Endothelial cell of umbilical vein (primary cell): ENCODE measurements around the gene TSSK6. TPM values are rescaled to one million over a fixed set of nuclear protein-coding genes. Genes with fewer than 3 reads are reported as not detected.

Source experiments
- BruUV-seq: library from RNA; stranded (reverse); fragments of 400-500 nt; replicated peaks from 2 replicates; lab custom pipeline; 2021; lab: Mats Ljungman, UMichigan
- CTCF ChIA-PET: fragments of 300-600, 350-600 bp; sonication (Branson Sonifier 250); formaldehyde crosslinking; loops from one replicate; lab custom pipeline; 2021; ENCODE audit warnings: antibody characterized with exemption, inconsistent platforms; lab: Charles Lee
- POLR2A ChIA-PET: fragments of 300-600, 350-600 bp; sonication (Branson Sonifier 250); formaldehyde crosslinking; loops from one replicate; lab custom pipeline; 2021; ENCODE audit warnings: antibody characterized with exemption, inconsistent platforms; lab: Charles Lee
- DNase-seq: peaks from one replicate; pipeline ENCODE4 v3.0.0-alpha.2; 2011; ENCODE audit warnings: low read depth, low spot score
- FAIRE-seq: peaks from 2 replicates; lab custom pipeline; 2011; peaks lifted over from hg19 to GRCh38; lab: Jason Lieb, UNC
- H2AFZ ChIP-seq: 2 replicates; pipeline ENCODE4 v1.6.0; 2012; ENCODE audit warnings: low read depth, low read length, control low read depth, inconsistent platforms
- H3K27ac ChIP-seq: 2 replicates; pipeline ENCODE4 v1.5.1; 2011; ENCODE audit warnings: low read depth, mild to moderate bottlenecking, control low read depth, low read length, moderate library complexity; ENCODE audit not compliant: insufficient read depth
- H3K27me3 ChIP-seq, 2 experiments: 2 replicates each; pipeline versions ENCODE4 v1.6.0 to v1.6.1; 2011; ENCODE audit warnings: low read length in 2 of 2, mixed read lengths in 1 of 2; ENCODE audit not compliant: control insufficient read depth in 2 of 2, insufficient read depth in 2 of 2
- H3K36me3 ChIP-seq, 2 experiments: 2 replicates in 1 of 2; 3 replicates in 1 of 2; pipeline ENCODE4 v1.5.1; 2011; ENCODE audit warnings: low read length in 2 of 2, mild to moderate bottlenecking in 1 of 2, moderate library complexity in 1 of 2; ENCODE audit not compliant: control insufficient read depth in 2 of 2, insufficient read depth in 2 of 2; ENCODE audit errors: extremely low read depth in 1 of 2
- H3K4me1 ChIP-seq: 3 replicates; pipeline ENCODE4 v1.5.1; 2011; ENCODE audit warnings: mild to moderate bottlenecking, low read length; ENCODE audit not compliant: control insufficient read depth, insufficient read depth; ENCODE audit errors: extremely low read depth
- H3K4me2 ChIP-seq: 2 replicates; pipeline ENCODE4 v1.6.1; 2011; ENCODE audit warnings: low read length, control low read depth, mixed read lengths; ENCODE audit not compliant: insufficient read depth
- H3K4me3 ChIP-seq, 3 experiments: fragments of 200-600 bp in 1 of 3; sonication (generic), shearing (Covaris generic) in 1 of 3; replicated peaks in 1 of 3; 2 replicates each; pipeline ENCODE4 v1.5.1; 2011 to 2016; ENCODE audit warnings: control low read depth in 3 of 3, low read length in 3 of 3, mild to moderate bottlenecking in 2 of 3, inconsistent platforms in 1 of 3, low read depth in 1 of 3, moderate library complexity in 1 of 3; ENCODE audit not compliant: insufficient read depth in 1 of 3
- H3K79me2 ChIP-seq: 2 replicates; pipeline ENCODE4 v1.6.0; 2012; ENCODE audit warnings: low read length, inconsistent platforms; ENCODE audit not compliant: control insufficient read depth, insufficient read depth
- H3K9ac ChIP-seq: replicated peaks from 2 replicates; pipeline ENCODE3; 2011; ENCODE audit warnings: low read length, control low read depth; ENCODE audit not compliant: insufficient read depth; ENCODE audit errors: extremely low read depth
- H3K9me1 ChIP-seq: replicated peaks from 3 replicates; pipeline ENCODE4 v1.6.0; 2011; ENCODE audit warnings: mild to moderate bottlenecking, low read length; ENCODE audit not compliant: control insufficient read depth, insufficient read depth; ENCODE audit errors: extremely low read depth
- H3K9me3 ChIP-seq: replicated peaks from 2 replicates; pipeline ENCODE4 v1.5.1; 2012; ENCODE audit warnings: low read length, inconsistent platforms; ENCODE audit not compliant: control insufficient read depth, insufficient read depth
- H4K20me1 ChIP-seq: replicated peaks from 2 replicates; pipeline ENCODE3; 2011; ENCODE audit warnings: mild to moderate bottlenecking, low read length; ENCODE audit not compliant: control insufficient read depth, insufficient read depth; ENCODE audit errors: extremely low read depth
- CTCF ChIP-seq, 2 donors: IDR thresholded peaks; 1 replicate in 1 of 2; 2 replicates in 1 of 2; pipeline ENCODE4 v1.5.1; 2011; ENCODE audit warnings: low read length in 2 of 2, mild to moderate bottlenecking in 2 of 2, moderate library complexity in 2 of 2, control low read depth in 1 of 2, inconsistent platforms in 1 of 2, low read depth in 1 of 2; ENCODE audit not compliant: insufficient read depth in 1 of 2; ENCODE audit errors: extremely low read depth in 1 of 2
- EZH2 ChIP-seq: IDR thresholded peaks from 2 replicates; pipeline ENCODE4 v1.6.1; 2012; ENCODE audit warnings: borderline replicate concordance, low read depth, mild to moderate bottlenecking, moderate library complexity, low read length, inconsistent platforms; ENCODE audit not compliant: severe bottlenecking
- FOS ChIP-seq: IDR thresholded peaks from 2 replicates; pipeline ENCODE4 v1.6.1; 2011; ENCODE audit warnings: mild to moderate bottlenecking, low read length, moderate library complexity, borderline replicate concordance; ENCODE audit not compliant: insufficient read depth
- GATA2 ChIP-seq: IDR thresholded peaks from 2 replicates; pipeline ENCODE4 v1.7.0; 2011; ENCODE audit warnings: low read depth, mild to moderate bottlenecking, moderate library complexity, mixed read lengths, low read length; ENCODE audit not compliant: insufficient read length, insufficient read depth
- JUN ChIP-seq: IDR thresholded peaks from 2 replicates; pipeline ENCODE4 v1.6.1; 2011; ENCODE audit warnings: borderline replicate concordance, low read depth; ENCODE audit not compliant: insufficient read length, insufficient read depth
- MAX ChIP-seq: IDR thresholded peaks from 2 replicates; pipeline ENCODE4 v1.6.1; 2011; ENCODE audit not compliant: insufficient read depth, insufficient read length
- MYC ChIP-seq: IDR thresholded peaks from one replicate; pipeline ENCODE4 v1.6.1; 2011; ENCODE audit warnings: mild to moderate bottlenecking, low read depth, low read length
- POLR2A ChIP-seq: IDR thresholded peaks from 2 replicates; pipeline ENCODE4 v1.6.1; 2012; ENCODE audit warnings: low read depth, mild to moderate bottlenecking, control low read depth, low read length
- POLR2AphosphoS5 ChIP-seq: IDR thresholded peaks from 2 replicates; pipeline ENCODE4 v1.6.1; 2012; ENCODE audit warnings: low read depth, mild to moderate bottlenecking, control low read depth, low read length, moderate library complexity; ENCODE audit not compliant: insufficient read depth
- dilution Hi-C: fragments of 300-500 bp; cut with MboI; formaldehyde crosslinking; loops from one replicate; pipeline ENCODE4 v1.15.0; 2019; ENCODE audit warnings: low sequenced_read_pairs; ENCODE audit not compliant: extremely low pct_ligation_motif_present
- intact Hi-C: fragments of 100-400 bp; cut with micrococcal nuclease; formaldehyde crosslinking; loops from one replicate; pipeline ENCODE4 v1.10.0; 2022
- polyA plus RNA-seq, 4 experiments: library from polyadenylated mRNA; depleted of rRNA in 3 of 4; stranded (reverse) in 3 of 4; unstranded in 1 of 4; fragments of >200 nt; gene quantifications; 2 replicates each; pipeline versions ENCODE4 v1.2.1 to v1.2.3, GENCODE V29; 2011 to 2012; ENCODE audit warnings: missing spikeins in 1 of 4
- total RNA-seq: library from RNA; stranded (reverse); gene quantifications from 2 replicates; pipeline ENCODE4 v1.2.3, GENCODE V29; 2021

TSSK6 gene
- total and polyA plus RNA-seq, 2 donors (not counting 3 experiments of a cell fraction or from before 2014, with no cell fraction given), result 0.76 to 0.82 TPM

- FAIRE-seq (peak; percentile 77), DNase-seq (peak; percentile 83)
- Histone ChIP-seq H3K27me3 (no peaks in the 10 kb centered on the region), H3K9ac (no peak overlapping the region), H3K4me1 (peaks cover 11% of the 10 kb centered on the region), H3K36me3 (peaks cover 0 to 3% of the 10 kb centered on the region in 2 experiments), H3K4me3 (peak overlapping the region in 1 of 3 experiments; percentile 16), H3K27ac (no peak overlapping the region), H3K79me2 (peaks cover 16% of the 10 kb centered on the region), H3K4me2 (peak overlapping the region; percentile 8), H2AFZ (peak overlapping the region; percentile 46), H3K9me3 (no peaks in the 10 kb centered on the region), H4K20me1 (no peaks in the 10 kb centered on the region), H3K9me1 (no peaks in the 10 kb centered on the region)
- no TSS peak for BruUV-seq
- TF ChIP-seq POLR2A, result peak; percentile 23
- no peak for TF ChIP-seq EZH2
- TF ChIP-seq CTCF (IDR thresholded peaks at IDR 0.05; ENCODE audit: extremely low read depth in 1 of 2, insufficient read depth in 1 of 2, low read depth in 1 of 2, low read length in 2 of 2), result no peak
- TF ChIP-seq MAX, result peak; percentile 89
- CTCF ChIA-PET, result no interaction called here
- dilution Hi-C loops, result no loop called here
- POLR2A ChIA-PET, result no interaction called here
- intact Hi-C loops, result no loop called here
These were observed 1.1 kb downstream of the TSSK6 start for GRCh38 chr19:19514215-19514657.

- Histone ChIP-seq H3K27me3 (no peaks in the 10 kb centered on the region), H2AFZ (peak overlapping the region; percentile 46), H3K9me3 (no peaks in the 10 kb centered on the region), H3K4me3 (peak overlapping the region in 1 of 3 experiments; percentile 16), H3K9ac (no peak overlapping the region), H3K27ac (no peak overlapping the region), H3K4me2 (no peak overlapping the region), H3K4me1 (peaks cover 11% of the 10 kb centered on the region), H3K36me3 (no peaks in the 10 kb centered on the region), H3K79me2 (peaks cover 12% of the 10 kb centered on the region), H3K9me1 (no peaks in the 10 kb centered on the region), H4K20me1 (no peaks in the 10 kb centered on the region)
- ChIA-PET POLR2A (no interaction called here), CTCF (no interaction called here)
- dilution Hi-C loops (no loop called here), intact Hi-C loops (no loop called here)
- FAIRE-seq (no peak), DNase-seq (no peak)
- BruUV-seq, result no TSS peak
- TF ChIP-seq CTCF (IDR thresholded peaks at IDR 0.05; ENCODE audit: extremely low read depth in 1 of 2, insufficient read depth in 1 of 2, low read depth in 1 of 2, low read length in 2 of 2) (no peak), JUN (no peak), POLR2AphosphoS5 (no peak), MAX (no peak), MYC (no peak), FOS (no peak), POLR2A (no peak), EZH2 (no peak), GATA2 (no peak)
These were observed 1.7 kb downstream of the TSSK6 start for GRCh38 chr19:19513682-19514081.
